ENCODE measurements around the gene ZMYM3.

DNA sequence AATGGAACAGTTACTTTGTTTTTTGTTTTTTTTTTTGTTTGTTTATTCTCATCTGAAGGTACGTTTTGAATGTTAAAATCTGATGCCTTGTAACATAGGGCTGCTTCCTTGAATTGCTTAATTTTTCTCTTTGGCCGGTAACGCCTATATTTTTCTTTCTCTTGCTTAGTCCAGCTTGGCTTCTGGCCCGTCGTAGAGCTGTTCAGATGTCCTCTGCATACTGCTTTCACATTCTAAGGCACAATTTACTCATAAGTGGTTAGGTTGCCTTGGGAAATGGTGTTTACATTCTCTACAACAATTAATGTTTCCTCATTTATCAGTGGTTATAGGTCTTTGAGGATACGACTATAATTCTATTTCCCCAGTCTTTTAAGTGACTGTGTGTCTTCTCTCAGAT is 37.4 kb upstream of the ZMYM3 start:
- TF ChIP-seq, protein P1, sequence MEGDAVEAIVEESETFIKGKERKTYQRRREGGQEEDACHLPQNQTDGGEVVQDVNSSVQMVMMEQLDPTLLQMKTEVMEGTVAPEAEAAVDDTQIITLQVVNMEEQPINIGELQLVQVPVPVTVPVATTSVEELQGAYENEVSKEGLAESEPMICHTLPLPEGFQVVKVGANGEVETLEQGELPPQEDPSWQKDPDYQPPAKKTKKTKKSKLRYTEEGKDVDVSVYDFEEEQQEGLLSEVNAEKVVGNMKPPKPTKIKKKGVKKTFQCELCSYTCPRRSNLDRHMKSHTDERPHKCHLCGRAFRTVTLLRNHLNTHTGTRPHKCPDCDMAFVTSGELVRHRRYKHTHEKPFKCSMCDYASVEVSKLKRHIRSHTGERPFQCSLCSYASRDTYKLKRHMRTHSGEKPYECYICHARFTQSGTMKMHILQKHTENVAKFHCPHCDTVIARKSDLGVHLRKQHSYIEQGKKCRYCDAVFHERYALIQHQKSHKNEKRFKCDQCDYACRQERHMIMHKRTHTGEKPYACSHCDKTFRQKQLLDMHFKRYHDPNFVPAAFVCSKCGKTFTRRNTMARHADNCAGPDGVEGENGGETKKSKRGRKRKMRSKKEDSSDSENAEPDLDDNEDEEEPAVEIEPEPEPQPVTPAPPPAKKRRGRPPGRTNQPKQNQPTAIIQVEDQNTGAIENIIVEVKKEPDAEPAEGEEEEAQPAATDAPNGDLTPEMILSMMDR (IDR thresholded peaks at IDR 0.05; ENCODE audit: low read depth, low read length, poor library complexity, severe bottlenecking) = no peak
- no peak for TF ChIP-seq EZH2phosphoT487 (IDR thresholded peaks at IDR 0.05; ENCODE audit: borderline replicate concordance, low read length)
